ENCODE data around the gene RELN.

The RELN gene

DNA sequence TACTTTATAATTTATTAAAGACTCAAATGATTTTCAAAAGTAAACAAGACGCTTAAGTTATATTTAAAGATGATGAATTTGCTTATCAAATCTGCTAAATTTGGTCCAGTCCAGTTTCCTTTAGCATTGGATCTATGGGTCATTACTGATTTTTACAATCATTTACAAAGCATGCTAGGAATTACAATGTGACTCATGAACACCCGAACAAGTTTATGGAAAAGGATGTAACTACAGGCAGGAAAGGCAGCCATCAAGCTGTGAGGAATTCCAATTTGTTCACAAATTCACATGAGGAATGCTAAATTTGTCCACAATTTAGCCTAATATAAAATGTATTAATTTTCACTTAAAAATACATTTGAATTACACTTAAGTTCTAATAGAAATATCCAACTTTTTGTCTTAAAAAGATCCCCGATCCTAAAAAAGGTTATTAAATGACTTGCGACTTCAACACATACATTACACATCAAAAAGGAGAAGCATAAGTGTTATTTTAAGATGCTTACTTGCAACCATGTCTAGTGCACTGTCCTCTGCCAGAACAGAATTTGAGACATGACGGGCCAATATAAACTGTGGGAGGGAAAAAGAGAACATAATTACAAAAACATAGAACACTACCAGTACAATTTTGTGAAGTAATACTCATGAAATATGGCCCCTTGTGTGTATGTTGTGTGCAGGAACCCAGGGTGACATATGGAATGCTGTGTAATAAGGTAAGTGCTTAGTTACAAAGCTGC lies 349.3 kb downstream of the RELN start:
- TF ChIP-seq, protein P1, sequence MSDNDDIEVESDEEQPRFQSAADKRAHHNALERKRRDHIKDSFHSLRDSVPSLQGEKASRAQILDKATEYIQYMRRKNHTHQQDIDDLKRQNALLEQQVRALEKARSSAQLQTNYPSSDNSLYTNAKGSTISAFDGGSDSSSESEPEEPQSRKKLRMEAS (IDR thresholded peaks at IDR 0.05; ENCODE audit: low read depth, low read length) = no peak
- TF ChIP-seq, protein P2, sequence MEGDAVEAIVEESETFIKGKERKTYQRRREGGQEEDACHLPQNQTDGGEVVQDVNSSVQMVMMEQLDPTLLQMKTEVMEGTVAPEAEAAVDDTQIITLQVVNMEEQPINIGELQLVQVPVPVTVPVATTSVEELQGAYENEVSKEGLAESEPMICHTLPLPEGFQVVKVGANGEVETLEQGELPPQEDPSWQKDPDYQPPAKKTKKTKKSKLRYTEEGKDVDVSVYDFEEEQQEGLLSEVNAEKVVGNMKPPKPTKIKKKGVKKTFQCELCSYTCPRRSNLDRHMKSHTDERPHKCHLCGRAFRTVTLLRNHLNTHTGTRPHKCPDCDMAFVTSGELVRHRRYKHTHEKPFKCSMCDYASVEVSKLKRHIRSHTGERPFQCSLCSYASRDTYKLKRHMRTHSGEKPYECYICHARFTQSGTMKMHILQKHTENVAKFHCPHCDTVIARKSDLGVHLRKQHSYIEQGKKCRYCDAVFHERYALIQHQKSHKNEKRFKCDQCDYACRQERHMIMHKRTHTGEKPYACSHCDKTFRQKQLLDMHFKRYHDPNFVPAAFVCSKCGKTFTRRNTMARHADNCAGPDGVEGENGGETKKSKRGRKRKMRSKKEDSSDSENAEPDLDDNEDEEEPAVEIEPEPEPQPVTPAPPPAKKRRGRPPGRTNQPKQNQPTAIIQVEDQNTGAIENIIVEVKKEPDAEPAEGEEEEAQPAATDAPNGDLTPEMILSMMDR (IDR thresholded peaks at IDR 0.05; ENCODE audit: low read depth, low read length) = no peak
- TF ChIP-seq MYC (IDR thresholded peaks at IDR 0.05; ENCODE audit: low read depth, low read length) (no peak), POLR2A (IDR thresholded peaks at IDR 0.05; ENCODE audit: extremely low read depth, insufficient read length) (no peak)
- H3K4me3 ChIP-seq (ENCODE audit: low read depth, low read length) = no peak overlapping the region
- no peak for DNase-seq (ENCODE audit: low read depth)

DNA sequence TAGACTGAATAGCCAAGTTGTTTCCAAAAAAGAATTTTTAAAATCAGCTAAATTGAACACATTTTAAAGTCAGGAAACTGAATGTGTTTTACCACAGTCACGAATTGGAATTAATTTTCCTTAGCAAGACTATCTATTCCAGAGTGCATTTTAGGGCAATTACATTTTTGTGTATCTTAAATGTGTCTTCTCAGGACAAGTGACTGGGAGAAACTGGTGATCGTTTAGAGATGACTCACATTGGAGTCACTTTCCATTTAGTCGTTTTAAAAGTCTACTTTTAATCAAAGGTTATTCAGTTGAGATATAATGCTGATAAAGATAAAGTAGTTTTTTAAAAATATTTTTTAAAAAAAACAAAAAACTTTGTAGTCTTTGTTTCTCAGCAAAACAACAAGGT lies 351.7 kb downstream of the RELN start:
- H3K4me3 ChIP-seq (ENCODE audit: low read depth, low read length) = no peak overlapping the region
- TF ChIP-seq, protein P1 (IDR thresholded peaks at IDR 0.05; ENCODE audit: low read depth, low read length) = no peak
- TF ChIP-seq POLR2A (IDR thresholded peaks at IDR 0.05; ENCODE audit: extremely low read depth, insufficient read length) = no peak
- TF ChIP-seq, protein P2 (IDR thresholded peaks at IDR 0.05; ENCODE audit: low read depth, low read length) = no peak
- no peak for TF ChIP-seq MYC (IDR thresholded peaks at IDR 0.05; ENCODE audit: low read depth, low read length)
- no peak for DNase-seq (ENCODE audit: low read depth)

DNA sequence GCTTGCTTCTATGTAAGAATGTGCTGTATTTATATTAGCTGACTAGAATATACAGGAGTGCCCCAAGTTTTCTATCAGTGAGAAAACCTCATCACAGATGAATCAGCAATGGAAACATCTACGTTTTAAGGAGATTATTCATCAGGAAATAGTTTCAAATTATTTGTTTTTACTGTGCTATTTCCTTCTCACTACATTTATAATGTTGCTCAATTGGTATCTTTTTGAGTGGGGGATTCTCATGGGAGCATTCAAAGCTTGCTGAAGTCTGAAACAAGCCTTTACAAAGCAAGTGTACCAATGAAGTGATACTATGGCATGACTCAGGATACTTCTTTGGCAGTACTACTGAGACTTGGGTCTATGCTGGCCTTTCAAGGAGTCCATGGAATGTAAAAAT lies 352.4 kb downstream of the RELN start:
- no peak for DNase-seq (ENCODE audit: low read depth)
- H3K4me3 ChIP-seq (ENCODE audit: low read depth, low read length) = no peak overlapping the region
- TF ChIP-seq, protein P1 (IDR thresholded peaks at IDR 0.05; ENCODE audit: low read depth, low read length) = no peak
- TF ChIP-seq MYC (IDR thresholded peaks at IDR 0.05; ENCODE audit: low read depth, low read length) (no peak), POLR2A (IDR thresholded peaks at IDR 0.05; ENCODE audit: extremely low read depth, insufficient read length) (no peak)
- TF ChIP-seq, protein P2 (IDR thresholded peaks at IDR 0.05; ENCODE audit: low read depth, low read length) = no peak

DNA sequence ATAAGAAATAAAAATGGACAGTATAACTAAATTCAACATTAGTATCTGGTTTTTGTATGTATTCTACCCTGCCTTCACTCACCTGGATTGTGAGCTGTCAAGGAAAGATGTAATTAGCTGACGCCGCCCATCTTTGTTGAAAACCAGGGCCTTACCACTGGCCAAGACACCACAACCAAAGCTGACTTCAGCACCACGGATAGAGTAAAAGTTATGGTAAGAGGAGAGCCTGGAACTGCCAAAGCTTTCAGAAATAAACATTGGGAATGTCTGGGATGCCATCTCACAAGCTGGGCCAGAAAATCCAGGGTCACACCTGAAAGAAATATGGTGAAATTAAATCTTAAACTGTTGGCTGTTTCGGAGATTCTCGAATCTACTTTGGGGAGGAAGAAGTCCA lies 353.3 kb downstream of the RELN start:
- TF ChIP-seq MYC (IDR thresholded peaks at IDR 0.05; ENCODE audit: low read depth, low read length) (no peak), POLR2A (IDR thresholded peaks at IDR 0.05; ENCODE audit: extremely low read depth, insufficient read length) (no peak)
- TF ChIP-seq, protein P1 (IDR thresholded peaks at IDR 0.05; ENCODE audit: low read depth, low read length) = no peak
- TF ChIP-seq, protein P2 (IDR thresholded peaks at IDR 0.05; ENCODE audit: low read depth, low read length) = no peak
- peak; percentile 10 for DNase-seq (ENCODE audit: low read depth)
- H3K4me3 ChIP-seq (ENCODE audit: low read depth, low read length) = no peak overlapping the region

DNA sequence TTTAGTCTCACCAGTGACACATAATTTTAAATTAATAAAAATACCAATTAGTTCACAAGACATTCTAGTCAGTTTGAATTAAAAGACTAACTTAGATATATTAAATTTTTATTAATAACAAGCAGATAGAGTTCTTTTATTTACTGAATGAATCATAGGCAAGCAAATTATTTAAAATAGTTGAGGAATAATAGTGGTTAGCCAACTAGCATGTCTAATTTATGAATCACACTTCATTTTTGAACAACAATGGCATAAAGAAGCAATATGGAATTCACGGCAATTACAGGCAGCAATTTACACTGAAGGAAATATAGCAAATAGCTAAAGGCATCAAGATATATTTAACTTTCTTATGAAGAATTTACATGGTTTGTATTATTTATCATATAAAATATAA lies 356.5 kb downstream of the RELN start:
- TF ChIP-seq MYC (IDR thresholded peaks at IDR 0.05; ENCODE audit: low read depth, low read length) = no peak
- no peak for TF ChIP-seq POLR2A (IDR thresholded peaks at IDR 0.05; ENCODE audit: extremely low read depth, insufficient read length)
- TF ChIP-seq, protein P2 (IDR thresholded peaks at IDR 0.05; ENCODE audit: low read depth, low read length) = no peak
- TF ChIP-seq, protein P1 (IDR thresholded peaks at IDR 0.05; ENCODE audit: low read depth, low read length) = no peak
- H3K4me3 ChIP-seq (ENCODE audit: low read depth, low read length) = no peak overlapping the region
- DNase-seq (ENCODE audit: low read depth) = no peak
